HG03097 (cell line): ENCODE measurements around the gene MAB21L2.
"Not testable (repeated sequence)": the region's sequence is repeated elsewhere in the genome, so short reads cannot be mapped to it uniquely, and the experiment has no call there.

Source experiments
- ATAC-seq: cut with Tn5 transposase; IDR thresholded peaks from one replicate; pipeline ENCODE4 v1.9.1; 2021; ENCODE audit not compliant: unreplicated experiment, low FRiP score

MAB21L2 gene

DNA sequence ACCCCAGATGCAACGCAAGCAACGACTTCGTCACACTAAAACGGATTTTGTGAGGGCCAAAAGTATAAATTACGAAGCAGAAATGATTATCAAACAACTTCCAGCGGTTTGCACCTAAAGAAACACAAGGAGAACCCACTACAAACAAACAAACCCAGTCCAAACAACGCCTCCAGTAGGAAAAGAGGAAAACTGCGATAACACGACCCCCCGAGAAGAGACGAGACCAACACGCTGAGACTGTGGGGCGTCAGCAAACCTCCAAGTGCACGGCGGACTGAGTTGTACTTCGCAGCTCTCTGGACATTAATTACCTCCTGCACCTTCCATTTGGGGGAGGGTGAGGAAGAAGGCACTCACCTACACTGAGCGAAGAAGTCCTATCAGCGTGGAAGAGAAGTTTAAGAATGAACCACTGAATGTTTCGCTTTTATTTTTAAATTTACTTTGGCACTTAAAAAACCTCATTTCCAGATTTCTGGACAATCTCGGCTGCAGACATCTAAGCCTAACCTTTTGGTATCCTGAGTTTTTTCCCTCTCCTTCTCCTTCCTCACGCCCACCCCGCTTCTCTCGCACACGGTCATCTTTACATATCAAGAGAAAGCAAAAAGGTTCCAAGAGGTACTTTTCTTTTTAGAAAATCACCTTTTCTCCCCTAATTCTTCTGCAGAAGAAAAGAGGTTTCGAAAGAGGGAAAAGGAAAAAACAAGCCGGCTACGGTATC is at the start of gene MAB21L2:
MAB21L2 (plus strand) TSS at position 6 of the 727 bp plus-strand sequence. CDS start 879 bp downstream, outside the sequence.
- ATAC-seq = no peak

DNA sequence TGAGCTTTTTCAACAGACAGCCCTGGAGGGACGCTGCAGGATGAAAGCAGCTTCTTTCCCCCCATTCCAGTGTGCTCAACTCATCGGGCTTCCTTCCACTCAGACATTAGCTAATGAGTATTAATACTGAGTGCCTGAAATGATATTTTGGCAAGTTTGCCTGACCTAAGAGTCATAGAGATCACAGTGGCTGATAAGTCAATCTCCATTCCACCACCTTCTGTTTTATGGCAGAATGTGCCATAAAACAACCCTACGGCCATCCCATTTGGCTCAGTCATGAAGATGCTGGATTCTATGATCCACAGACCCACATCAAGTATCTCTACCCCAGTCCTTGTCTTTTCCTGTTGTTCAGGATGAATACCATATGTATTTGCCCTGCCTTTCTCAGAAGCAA is 48.3 kb upstream of the MAB21L2 start:
- ATAC-seq = no peak

DNA sequence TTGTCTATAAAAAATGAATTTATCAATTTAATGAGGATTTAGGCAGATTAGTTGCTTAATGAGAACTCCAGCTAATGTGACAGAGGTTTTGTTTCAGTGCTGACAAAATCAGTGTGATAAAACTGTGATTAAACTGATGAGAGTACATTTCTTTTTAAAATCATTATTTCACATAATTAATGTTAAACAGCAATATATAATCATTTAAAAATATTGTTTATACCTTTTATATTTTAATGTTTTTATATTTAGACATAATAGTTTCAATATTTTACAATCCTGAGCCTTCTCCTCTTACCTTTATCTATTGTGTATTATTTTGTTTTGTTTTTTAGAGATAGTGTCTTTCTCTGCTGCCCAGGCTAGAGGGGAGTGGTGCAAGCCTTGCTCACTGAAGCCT is 47.1 kb upstream of the MAB21L2 start:
- ATAC-seq = no peak

DNA sequence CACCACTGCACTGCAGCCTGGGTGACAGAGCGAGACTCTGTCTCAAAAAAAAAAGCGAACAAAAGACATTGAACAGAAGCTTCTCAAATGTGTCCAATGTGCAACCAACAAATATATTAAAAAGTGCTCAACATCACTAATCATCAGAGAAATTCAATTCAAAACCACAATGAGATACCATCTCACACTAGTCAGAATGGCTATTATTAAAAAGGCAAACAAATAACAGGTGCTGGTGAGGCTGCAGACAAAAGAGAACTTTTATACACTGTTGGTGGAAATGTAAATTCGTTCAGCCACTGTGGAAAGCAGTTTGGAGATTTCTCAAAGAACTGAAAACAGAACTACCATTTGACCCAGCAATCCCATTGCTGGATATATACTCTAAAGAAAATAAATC is 44.0 kb upstream of the MAB21L2 start:
- not testable (repeated sequence) for ATAC-seq

DNA sequence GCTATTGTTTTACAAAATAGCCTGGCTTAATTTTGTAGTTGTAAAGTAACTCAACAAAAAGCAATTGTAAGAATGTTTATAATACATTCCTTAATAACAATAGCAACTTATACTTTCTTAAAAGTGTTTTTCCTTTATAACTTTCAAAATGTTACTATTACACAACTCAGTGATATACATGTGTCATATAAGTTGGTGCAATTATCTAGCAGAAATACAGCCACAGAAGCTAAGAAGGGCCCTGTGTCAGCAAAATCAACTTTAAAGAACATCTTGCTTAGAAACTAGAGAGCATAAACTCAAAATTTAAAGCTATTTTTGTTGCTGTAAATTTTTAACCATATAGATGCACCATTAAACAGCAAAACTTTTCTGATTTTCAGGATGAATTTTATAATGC is 41.4 kb upstream of the MAB21L2 start:
- no peak for ATAC-seq

DNA sequence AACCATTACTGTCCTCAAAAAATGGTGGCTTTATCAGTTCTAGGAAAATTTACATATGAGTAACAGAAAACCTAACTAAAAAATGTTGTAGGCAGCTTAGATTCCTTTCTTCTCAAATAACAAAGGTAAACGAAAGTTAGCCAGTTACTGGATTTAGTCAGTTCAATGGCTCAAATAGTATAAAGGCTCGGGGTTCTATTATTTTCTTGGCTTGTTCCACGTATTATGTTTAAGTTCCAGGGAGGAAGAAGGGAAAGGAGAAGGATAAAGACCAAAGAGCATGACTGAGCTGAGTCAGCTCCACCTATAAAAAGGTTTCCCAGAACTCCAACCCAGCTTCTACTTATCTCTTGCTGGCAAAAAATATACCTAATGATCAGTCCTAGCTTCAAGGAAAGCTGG is 41.0 kb upstream of the MAB21L2 start:
- ATAC-seq = no peak

DNA sequence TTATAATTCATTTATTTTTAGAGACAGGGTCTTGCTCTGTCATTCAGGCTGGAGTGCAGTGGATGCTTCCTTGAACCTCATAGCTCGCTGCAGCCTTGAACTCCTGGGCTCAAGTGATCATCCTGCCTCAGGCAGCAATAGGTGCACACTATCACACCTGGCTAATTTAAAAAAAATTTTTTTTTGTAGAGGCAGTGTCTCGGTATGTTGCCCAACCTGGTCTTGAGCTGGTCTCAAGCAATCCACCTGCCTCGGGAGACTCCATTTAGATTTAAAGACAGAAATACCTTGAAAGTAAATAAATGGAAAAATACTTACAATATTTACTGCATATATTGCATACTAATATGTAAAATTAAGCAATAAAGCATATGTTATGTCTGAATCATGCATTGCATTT is 40.3 kb upstream of the MAB21L2 start:
- ATAC-seq = no peak

DNA sequence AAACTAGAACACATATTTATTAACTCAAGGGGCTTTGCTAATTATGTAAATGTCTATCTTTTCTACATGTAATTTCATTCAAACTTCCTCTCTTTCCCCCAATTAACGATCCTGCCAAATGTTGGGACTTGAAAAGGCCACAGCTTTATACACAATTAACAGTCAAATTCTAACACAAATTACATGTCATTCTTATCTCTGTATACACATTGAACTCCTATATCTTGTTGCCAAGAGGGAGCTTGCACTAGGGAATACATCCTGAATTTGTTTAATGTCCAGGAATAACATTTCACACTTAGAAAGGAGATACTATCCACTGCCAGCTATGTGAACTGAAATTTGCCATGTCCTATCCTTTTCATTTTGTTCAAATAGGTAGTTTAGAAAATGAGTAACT is 38.9 kb upstream of the MAB21L2 start:
- ATAC-seq = no peak

DNA sequence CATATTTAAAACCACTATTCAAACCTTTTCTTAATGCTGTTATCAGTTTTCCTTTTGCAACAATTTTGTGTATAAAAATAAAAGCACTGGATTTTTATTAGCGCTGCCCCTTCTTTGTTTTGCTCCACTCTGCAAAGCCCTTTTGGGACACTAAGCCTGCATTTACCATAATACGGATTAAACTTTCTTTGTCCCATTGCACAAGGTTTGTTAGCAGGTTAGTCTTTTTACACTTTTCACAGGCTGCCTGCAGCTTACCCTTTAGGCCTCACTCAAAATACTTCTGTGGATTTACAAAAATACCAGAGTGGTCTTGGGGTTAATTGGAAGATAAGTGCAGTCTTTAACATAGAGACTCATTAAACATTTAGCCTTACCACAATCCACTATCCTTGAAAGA is 35.7 kb upstream of the MAB21L2 start:
- no peak for ATAC-seq

DNA sequence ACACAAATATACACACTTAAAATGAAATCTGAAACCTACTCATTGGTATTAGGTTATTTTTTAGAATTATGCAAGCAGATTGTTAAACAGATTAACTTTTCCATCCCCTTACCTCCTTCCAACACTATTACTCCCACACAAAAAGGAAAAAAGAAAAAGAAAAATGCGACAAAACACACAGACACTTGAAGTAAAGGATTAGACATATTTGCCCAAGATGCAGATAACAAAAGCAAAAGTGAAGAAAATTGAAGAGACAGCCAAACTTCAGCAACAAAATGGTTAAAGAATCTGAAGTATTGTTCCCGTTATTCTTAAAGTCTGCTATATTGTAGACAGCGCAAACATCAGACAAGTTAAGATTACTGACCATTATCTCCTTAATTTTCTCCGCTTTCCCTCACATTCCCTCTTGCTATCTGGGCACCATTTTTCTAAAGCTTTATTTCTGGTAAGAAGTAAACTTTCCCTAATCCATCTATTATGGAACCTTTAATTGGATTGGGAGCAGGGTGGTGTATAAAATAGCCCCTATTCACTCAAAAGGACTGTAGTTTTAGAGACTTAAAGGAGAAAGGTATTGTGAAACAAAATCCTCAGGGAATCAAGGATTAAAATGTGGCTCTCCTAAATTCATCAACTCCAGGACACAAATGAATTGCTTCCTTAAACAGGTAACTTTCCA is 34.7 kb upstream of the MAB21L2 start:
- no peak for ATAC-seq

DNA sequence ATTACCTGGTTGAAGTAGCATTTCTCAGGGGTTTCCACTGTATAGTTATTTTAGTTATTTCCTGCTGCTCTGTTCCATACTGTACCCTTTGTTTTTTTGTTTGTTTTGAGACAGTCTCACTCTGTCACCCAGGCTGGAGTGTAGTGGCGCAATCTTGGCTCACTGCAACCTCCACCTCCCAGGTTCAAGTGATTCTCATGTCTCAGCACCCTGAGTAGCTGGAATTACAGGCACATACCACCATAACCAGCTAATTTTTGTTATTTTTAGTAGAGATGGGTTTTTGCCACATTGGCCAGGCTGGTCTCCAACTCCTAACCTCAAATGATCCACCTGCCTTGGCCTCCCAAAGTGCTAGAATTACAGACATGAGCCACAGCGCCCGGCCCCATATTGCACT is 24.1 kb upstream of the MAB21L2 start:
- ATAC-seq = not testable (repeated sequence)

DNA sequence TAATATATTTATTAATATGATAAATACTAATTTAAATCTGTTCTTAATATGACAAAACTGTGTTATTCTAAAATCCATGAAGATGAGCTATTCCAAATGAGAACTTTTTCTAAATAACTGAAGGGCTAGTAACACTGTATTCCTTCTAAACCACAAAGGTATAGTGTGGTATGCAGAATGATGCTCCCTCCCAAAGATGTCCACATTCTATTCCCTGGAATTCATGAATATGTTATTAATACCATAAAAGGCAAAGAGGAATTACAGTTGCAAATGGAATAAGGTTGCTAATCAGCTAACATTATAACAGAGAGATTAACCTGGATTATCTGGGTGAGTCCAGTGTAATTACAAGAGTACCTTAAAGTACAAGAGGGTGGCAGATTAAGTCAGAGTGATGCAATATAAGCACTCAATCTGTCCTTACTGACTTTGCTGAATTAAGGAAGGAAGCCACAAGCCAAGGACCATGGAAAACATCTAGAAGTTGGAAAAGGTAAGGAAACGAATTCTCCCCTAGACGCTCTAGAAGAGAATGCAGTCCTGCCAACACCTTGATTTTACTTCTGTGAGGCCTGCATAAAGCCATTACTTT is 20.7 kb upstream of the MAB21L2 start:
- no peak for ATAC-seq

DNA sequence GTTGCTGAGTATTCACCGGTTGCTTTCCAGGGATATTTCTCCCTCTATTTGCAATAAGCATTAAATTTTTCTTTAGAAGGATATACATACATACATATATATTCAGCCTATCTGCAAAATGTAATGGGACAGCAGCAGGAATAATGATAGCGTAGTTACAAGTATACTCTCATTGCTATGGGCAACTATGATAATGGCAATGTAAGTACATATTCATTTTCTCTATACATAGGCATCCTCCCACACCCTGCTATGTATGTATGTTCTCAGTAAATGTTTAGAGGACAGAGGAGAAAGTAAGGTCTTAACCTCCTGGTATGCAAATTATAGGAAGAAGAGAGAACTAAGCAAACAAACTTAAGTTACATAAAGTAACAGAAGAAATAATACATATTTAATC is 19.7 kb upstream of the MAB21L2 start:
- no peak for ATAC-seq

DNA sequence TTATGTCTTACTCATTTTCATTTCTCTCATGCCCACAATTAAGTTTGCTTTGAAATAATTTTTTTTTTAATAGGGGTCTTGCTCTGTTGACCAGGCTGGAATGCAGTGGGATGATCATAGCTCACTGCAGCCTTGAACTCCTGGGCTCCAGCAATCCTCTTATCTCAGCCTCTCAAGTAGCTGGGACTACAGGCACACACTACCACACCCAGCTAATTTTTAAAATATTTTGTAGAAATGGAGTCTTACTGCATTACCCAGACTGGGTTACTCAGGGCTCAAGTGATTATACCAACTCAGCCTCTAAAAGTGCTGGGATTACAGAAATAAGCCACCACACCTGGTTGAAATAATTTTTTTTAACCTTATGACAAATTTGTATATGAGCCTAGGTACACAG is 19.2 kb upstream of the MAB21L2 start:
- ATAC-seq = no peak

DNA sequence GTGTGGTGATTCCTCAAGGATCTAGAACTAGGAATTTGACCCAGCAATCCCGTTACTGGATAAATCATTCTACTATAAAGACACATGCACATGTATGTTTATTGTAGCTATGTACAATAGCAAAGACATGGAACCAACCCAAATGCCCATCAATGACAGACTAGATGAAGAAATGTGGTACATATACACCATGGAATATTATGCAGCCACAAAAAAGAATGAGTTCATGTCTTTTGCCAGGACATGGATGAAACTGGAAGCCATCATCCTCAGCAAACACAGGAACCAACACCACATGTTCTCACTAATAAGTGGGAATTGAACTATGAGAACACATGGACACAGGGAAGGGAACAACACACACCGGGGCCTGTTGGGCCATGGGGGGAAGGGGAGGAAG is 17.0 kb upstream of the MAB21L2 start:
- not testable (repeated sequence) for ATAC-seq

DNA sequence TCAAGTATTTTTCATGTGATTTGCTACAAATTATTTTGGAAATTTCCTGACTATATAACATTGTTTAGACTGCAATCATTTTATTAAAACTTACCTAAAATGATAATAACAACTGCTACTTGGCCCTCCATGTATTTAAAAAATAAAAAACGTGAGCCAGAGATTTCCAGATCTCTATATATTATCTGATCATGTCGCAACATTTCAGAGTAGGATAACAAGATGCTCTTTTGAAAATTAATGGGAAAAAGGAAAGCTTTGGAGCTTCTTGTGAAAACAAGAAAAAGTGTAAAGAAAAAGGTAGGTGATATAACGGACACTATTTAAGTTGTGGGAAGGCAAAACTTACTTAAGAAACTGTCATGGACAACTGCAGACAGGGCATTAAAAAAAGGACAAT is 14.9 kb upstream of the MAB21L2 start:
- no peak for ATAC-seq

DNA sequence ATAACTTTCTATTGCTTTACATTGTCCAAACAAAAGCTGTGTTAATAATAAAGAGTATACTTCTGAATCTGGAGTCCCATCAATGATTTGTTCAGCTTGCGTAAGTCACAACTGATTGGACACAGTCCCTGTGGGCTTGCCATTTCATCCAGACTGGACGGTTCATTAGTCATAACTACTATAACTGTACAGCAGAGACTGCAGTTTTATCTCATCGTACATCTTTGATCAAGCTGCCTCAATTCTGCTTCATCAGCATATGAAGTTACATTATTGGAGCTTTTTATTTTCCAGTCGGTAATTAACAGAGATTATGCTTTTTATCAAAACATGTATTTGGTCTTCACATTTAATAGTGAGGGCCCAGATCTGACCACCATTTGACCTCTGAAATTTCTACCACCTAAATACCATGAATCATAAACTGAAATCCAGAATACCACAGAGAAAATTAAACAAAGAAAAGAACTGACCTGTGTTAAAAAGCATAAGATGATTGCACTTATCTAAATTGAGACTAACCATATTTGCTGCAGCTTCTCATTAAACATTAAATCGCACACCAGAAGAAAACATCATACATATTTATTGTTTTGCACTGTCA is 12.5 kb upstream of the MAB21L2 start:
- ATAC-seq = no peak

DNA sequence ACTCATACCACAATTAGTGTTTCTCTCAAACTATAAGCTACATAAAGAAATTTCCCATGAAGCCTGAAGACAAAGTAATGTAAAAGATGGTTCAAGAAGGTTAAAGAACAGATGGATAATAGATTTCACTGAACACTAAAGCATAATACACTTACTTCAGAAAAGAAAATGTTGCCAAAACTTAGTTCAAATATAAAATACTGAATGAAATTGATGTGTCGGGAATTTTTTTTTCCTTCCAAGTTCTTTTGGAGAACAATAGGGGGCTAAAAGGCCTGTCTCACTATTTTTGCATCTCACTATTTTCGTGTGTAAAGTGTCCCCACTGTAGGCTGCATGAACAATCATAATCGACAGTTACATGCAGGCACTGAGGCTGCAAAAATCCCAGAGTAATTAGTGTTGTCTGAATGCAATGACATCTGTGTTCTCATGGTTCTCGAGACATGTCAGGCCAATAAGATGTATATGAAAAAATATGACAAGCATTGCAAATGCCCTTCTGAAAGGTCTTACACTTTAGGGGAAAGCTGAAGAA is 11.9 kb upstream of the MAB21L2 start:
- ATAC-seq = no peak

DNA sequence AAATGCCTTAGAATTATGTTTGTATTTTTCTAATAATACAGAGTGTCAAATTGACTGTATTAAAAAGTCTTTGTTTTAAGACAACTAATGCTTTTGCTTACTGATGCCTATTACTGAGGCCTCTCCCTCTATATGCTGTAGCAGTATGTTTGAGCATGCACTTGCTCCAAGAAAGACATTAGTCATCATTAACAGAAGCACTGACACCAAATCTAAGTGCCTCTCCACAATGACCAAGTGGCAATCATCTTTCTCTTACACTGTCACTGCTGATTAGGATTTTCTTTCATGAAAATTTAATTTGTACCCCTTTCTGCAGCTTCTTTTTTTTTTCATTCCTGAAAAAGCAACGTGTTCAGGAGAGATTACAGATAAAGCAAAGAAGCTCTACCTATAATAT is 11.1 kb upstream of the MAB21L2 start:
- no peak for ATAC-seq

DNA sequence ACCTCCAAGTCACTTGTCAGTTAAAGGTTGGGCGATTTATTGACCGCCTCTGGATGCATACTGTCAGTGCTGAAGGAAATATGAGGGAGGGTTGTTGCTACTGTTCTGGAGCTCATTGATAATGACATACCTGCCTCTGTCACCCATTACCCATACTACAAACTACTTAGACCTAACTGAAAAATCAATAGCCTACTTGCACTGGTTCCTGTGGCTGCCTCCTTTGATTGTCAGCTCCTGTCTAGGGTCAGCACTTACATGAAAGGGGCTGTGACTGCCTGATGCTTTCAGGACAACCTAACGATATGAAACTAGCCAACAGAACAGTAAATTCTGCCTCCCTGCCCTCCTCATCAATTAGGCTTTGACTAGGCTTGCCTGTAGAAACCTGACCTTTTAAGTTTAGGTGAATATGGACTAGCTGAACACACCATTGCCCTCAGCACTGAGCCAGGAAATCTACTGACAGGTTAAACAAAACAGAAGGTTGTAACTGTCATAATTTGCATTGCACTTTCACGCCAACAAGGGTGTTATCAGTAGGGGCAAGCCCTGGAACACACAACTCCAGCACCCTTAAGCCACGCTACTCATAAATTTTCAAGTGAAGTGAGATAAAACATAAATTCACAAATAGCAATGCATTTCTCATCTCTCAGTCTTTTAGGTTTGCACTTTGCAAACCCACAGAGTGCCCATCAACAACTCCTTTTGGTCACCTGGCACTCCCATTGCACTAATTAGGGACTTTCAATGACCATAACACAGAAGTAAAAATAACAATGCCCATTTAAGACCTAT is 9.0 kb upstream of the MAB21L2 start:
- ATAC-seq = no peak
